Ovary (tissue), 9 donors: ENCODE measurements around the gene SPAG7. TPM values are rescaled to one million over a fixed set of nuclear protein-coding genes. Genes with fewer than 3 reads are reported as not detected.

Experiments
- DNase-seq, 5 donors: peaks; one replicate each; pipeline ENCODE4 v3.0.0-alpha.2; 2019 to 2020
- H3K27ac ChIP-seq, 2 donors: fragments of 200-600 bp; one replicate each; pipeline versions ENCODE4 v1.5.1 to v1.8.0; 2019 to 2022
- H3K27me3 ChIP-seq: fragments of 200-600 bp; one replicate; pipeline ENCODE4 v1.8.0; 2022
- H3K36me3 ChIP-seq: fragments of 200-600 bp; sonication (generic); one replicate; pipeline ENCODE4 v1.5.1; 2019
- H3K4me1 ChIP-seq: one replicate; pipeline ENCODE4 v1.8.1; 2013; ENCODE audit warnings: mild to moderate bottlenecking, moderate library complexity; ENCODE audit not compliant: insufficient read depth
- H3K4me3 ChIP-seq: fragments of 200-600 bp; sonication (generic); one replicate; pipeline ENCODE4 v1.5.1; 2017
- H3K9me3 ChIP-seq, 2 donors: fragments of 200-600 bp in 1 of 2; sonication (generic) in 1 of 2; one replicate each; pipeline versions ENCODE4 v1.5.1 to v1.8.1; 2013 to 2019; ENCODE audit warnings: mild to moderate bottlenecking in 1 of 2, moderate library complexity in 1 of 2
- EP300 ChIP-seq: sonication (generic); formaldehyde crosslinking; IDR thresholded peaks from one replicate; pipeline ENCODE4 v1.6.1; 2017; ENCODE audit warnings: antibody characterized with exemption
- POLR2A ChIP-seq: fragments of 450-650 bp; IDR thresholded peaks from one replicate; pipeline ENCODE4 v1.6.1; 2017; ENCODE audit warnings: antibody characterized with exemption, mild to moderate bottlenecking, moderate library complexity
- WGBS, 3 donors: extraction: QIAGEN DNeasy Blood & Tissue Kit in 1 of 3; methylation state at CpG; one replicate each; pipeline versions ENCODE4 v1.1.5 to v1.1.7; 2013 to 2017; 5-methylcytosine and 5-hydroxymethylcytosine counted together
- intact Hi-C, 4 donors: fragments of 100-400 bp; cut with DNase I; formaldehyde crosslinking; loops; one replicate each; pipeline versions ENCODE4 v1.11.0 to v1.15.1; 2022 to 2023
- polyA plus RNA-seq, 2 donors: library from polyadenylated mRNA; stranded (reverse); fragments of 200-250 nt in 1 of 2; fragments of 350-450 nt in 1 of 2; fragmentation: Illumina TruSeq in 1 of 2; extraction: RNeasy Lipid Tissue Mini Kit (QIAGEN cat#74804) in 1 of 2; gene quantifications; one replicate each; pipeline ENCODE4 v1.2.3, GENCODE V29; 2013 to 2014
- total RNA-seq, 7 donors: library from RNA; depleted of rRNA in 2 of 7; stranded (reverse); fragments of >200 nt in 2 of 7; fragmentation: NEBNext Ultra II Directional in 3 of 7; extraction: Animal tissue kit (Norgen Biotek cat#: 25700) in 3 of 7; gene quantifications; one replicate each; pipeline versions ENCODE4 v1.1.0 to v1.2.4, GENCODE V29; 2016 to 2023
- TF ChIP-seq, protein P1 (sequence below), 3 donors: fragments of 450-650 bp in 2 of 3; fragments of 200-600 bp in 1 of 3; IDR thresholded peaks; one replicate each; pipeline versions ENCODE4 v1.5.1 to v1.8.0; 2016 to 2022; ENCODE audit warnings: antibody characterized with exemption in 3 of 3, mild to moderate bottlenecking in 1 of 3
- donor health status: DM: no; HTN: no; CAD: no; lungs with moderate emphysema.
- donor health status: DM: no; HTN: no; CAD: no.
- donor health status: Bipolar disorder and iron deficiency.
- donor health status: DM: yes; HTN: yes; CAD: no.
- donor health status: DM: no; HTN: no; CAD: no.
- donor health status: DM: yes; HTN: yes; CAD: no.

The SPAG7 gene
- total and polyA plus RNA-seq, 9 donors: 30.4 to 60.6 (median 38.6) TPM

DNA sequence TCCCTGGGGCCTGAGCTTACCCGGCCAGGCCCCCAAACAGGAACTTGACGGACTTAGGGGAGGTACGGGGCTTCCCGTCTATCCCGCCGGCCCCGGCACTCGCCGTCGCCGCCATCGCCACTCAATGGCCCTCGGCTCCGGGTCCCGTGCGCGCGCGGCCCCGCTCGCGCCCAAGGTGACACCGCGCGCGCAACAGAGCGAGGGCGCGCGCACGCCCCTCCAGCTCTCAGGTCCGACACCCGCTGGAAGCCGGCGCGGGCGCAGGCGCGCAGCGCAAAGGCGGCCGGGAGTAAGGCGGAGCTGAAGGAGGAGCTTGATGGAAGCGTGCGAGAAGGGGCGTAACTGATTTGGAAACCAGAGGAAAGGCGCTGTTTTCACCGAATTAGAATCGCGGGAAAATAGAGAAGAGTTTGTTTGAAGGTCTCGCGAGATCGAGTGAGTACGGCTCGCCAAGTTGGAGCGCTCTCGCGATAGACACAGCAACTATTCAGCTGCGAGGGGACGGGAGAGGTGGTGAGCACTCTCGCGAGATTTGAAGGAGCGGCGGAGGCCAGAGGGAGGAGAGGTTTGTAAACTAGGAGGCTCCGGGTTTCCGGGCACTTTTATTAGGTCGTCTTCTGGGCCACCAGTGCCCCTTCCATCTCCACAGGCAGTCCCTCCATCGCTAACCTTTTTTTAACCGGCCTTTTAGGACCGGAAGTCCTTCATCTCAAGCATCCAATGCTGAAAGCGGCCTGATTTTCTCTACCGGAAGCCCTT is 27.6 kb downstream of the SPAG7 start, which contains the start of the genes RNF167 and SLC25A11:
Gene RNF167 (plus strand): TSS at position 473 of the 759 bp plus-strand sequence. CDS start 642 bp downstream, outside the sequence.
Gene SLC25A11 (minus strand): TSS at position 251 of the 759 bp plus-strand sequence. CDS start 136 bp downstream, at position 115.
- 1% methylated on average over 69 to 72 of the region's 72 CpGs for WGBS, 3 donors
- peak; percentile 94 to 97 (median 96) for DNase-seq
- Histone ChIP-seq H3K27me3 (no peaks in the 10 kb centered on the region), H3K9me3 (no peaks in the 10 kb centered on the region), H3K27ac (peak within 1 kb of the TSS; percentile 76 to 93), H3K4me3 (peak within 1 kb of the TSS; percentile 88), H3K4me1 (peaks cover 12% of the 10 kb centered on the region), H3K36me3 (no peaks in the 10 kb centered on the region)
- intact Hi-C loops: no loop called here
- TF ChIP-seq POLR2A: peak; percentile 3
- TF ChIP-seq EP300: no peak

DNA sequence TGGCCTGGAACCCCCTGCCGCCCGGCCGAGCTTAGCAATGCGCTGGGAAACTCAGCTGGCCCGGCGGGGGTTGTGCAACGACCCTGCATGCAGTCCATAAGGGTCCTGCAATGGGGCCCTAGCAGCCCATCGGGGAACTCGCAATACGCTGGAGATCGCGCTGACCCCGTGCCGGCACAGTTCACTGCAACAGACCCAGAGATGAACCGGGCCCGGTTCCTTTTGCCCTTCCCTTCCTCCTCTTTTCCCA is 28.1 kb downstream of the SPAG7 start:
- 0% methylated on average over 12 to 16 of the region's 16 CpGs for WGBS, 3 donors
- Histone ChIP-seq H3K27ac (peak overlapping the region in 1 of 2 donors; percentile 93), H3K9me3 (no peaks in the 10 kb centered on the region), H3K27me3 (no peaks in the 10 kb centered on the region), H3K4me3 (peak overlapping the region; percentile 88), H3K36me3 (no peaks in the 10 kb centered on the region), H3K4me1 (peaks cover 12% of the 10 kb centered on the region)
- TF ChIP-seq, protein P1, sequence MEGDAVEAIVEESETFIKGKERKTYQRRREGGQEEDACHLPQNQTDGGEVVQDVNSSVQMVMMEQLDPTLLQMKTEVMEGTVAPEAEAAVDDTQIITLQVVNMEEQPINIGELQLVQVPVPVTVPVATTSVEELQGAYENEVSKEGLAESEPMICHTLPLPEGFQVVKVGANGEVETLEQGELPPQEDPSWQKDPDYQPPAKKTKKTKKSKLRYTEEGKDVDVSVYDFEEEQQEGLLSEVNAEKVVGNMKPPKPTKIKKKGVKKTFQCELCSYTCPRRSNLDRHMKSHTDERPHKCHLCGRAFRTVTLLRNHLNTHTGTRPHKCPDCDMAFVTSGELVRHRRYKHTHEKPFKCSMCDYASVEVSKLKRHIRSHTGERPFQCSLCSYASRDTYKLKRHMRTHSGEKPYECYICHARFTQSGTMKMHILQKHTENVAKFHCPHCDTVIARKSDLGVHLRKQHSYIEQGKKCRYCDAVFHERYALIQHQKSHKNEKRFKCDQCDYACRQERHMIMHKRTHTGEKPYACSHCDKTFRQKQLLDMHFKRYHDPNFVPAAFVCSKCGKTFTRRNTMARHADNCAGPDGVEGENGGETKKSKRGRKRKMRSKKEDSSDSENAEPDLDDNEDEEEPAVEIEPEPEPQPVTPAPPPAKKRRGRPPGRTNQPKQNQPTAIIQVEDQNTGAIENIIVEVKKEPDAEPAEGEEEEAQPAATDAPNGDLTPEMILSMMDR (IDR thresholded peaks at IDR 0.05): no peak
- TF ChIP-seq POLR2A (no peak), EP300 (no peak)
- peak in 2 of 5 donors; percentile 29 to 49 for DNase-seq
- intact Hi-C loops: no loop called here

- peak overlapping the region in 1 of 2 donors; percentile 93 for H3K27ac ChIP-seq
- no peaks in the 10 kb centered on the region for H3K36me3 ChIP-seq
- peaks cover 14% of the 10 kb centered on the region for H3K4me1 ChIP-seq
- 51 to 57% (median 56%) methylated on average over 19 of the region's 19 CpGs for WGBS, 3 donors
- H3K4me3 ChIP-seq: peak overlapping the region; percentile 88
- DNase-seq: peak in 1 of 5 donors; percentile 23
- no peak for TF ChIP-seq POLR2A
- TF ChIP-seq, protein P1 (IDR thresholded peaks at IDR 0.05): no peak
- no peak for TF ChIP-seq EP300
- H3K27me3 ChIP-seq: no peaks in the 10 kb centered on the region
- no peaks in the 10 kb centered on the region for H3K9me3 ChIP-seq
- intact Hi-C loops: no loop called here
Measured at GRCh38 chr17:4938688-4939545, 28.7 kb downstream of the SPAG7 start.

- Histone ChIP-seq H3K4me1 (peaks cover 14% of the 10 kb centered on the region), H3K27ac (no peak overlapping the region), H3K27me3 (no peaks in the 10 kb centered on the region), H3K9me3 (no peaks in the 10 kb centered on the region), H3K36me3 (no peaks in the 10 kb centered on the region), H3K4me3 (no peak overlapping the region)
- intact Hi-C loops: no loop called here
- TF ChIP-seq EP300 (no peak), POLR2A (no peak)
- TF ChIP-seq, protein P1 (IDR thresholded peaks at IDR 0.05): no peak
- peak in 1 of 5 donors; percentile 20 for DNase-seq
- WGBS, 3 donors: 82 to 90% (median 89%) methylated on average over 11 of the region's 11 CpGs
Measured at GRCh38 chr17:4938069-4938491, 29.5 kb downstream of the SPAG7 start.
